HCT116 (cell line): Measurements from ENCODE around the gene SH2D7. TPM values are rescaled to one million over a fixed set of nuclear protein-coding genes. Genes with fewer than 3 reads are reported as not detected.

Source experiments
- ATAC-seq: fragments of 200-7000 bp; cut with Tn5 transposase; 2 replicates; pipeline ENCODE4 v1.9.1; 2020; ENCODE audit warnings: mild to moderate bottlenecking, moderate library complexity
- BruUV-seq: library from RNA; stranded (reverse); fragments of 400-500 nt; replicated peaks from 2 replicates; lab custom pipeline; 2021; lab: Mats Ljungman, UMichigan
- CTCF ChIA-PET: fragments of 300-600 bp; sonication (Branson Sonifier 250); formaldehyde crosslinking; loops from one replicate; lab custom pipeline; 2021; ENCODE audit warnings: antibody characterized with exemption; lab: Charles Lee
- POLR2A ChIA-PET: fragments of 300-600, 350-600 bp; sonication (Branson Sonifier 250); formaldehyde crosslinking; loops from one replicate; lab custom pipeline; 2021; ENCODE audit warnings: antibody characterized with exemption; lab: Charles Lee
- RAD21 ChIA-PET, 2 experiments: fragments of 300-600 bp; sonication (Branson Sonifier 250); formaldehyde crosslinking; loops; one replicate each; lab custom pipeline; 2023; ENCODE audit warnings: low total read pairs in 2 of 2; ENCODE audit not compliant: uncharacterized antibody in 2 of 2, unreplicated experiment in 2 of 2, low non-redundant PET in 1 of 2; lab: Charles Lee
- DNase-seq: peaks from one replicate; pipeline ENCODE4 v3.0.0-alpha.2; 2010; ENCODE audit warnings: low read depth, low spot score
- H2AFZ ChIP-seq: fragments of 200-600 bp; shearing (Covaris generic), sonication (generic); 2 replicates; pipeline ENCODE4 v1.6.1; 2017; ENCODE audit warnings: low read depth, mixed run types, mixed read lengths, antibody characterized with exemption, low read length; ENCODE audit not compliant: poor library complexity, severe bottlenecking
- H3K27ac ChIP-seq: 2 replicates; pipeline ENCODE4 v1.5.1; 2012; ENCODE audit warnings: low read depth, low read length
- H3K27me3 ChIP-seq: fragments of 200-600 bp; sonication (generic); 2 replicates; pipeline ENCODE4 v1.6.1; 2016; ENCODE audit warnings: mixed run types, low read length, mixed read lengths; ENCODE audit not compliant: insufficient read depth
- H3K36me3 ChIP-seq, 2 experiments: fragments of 200-500 bp in 1 of 2; fragments of 200-600 bp in 1 of 2; sonication (Bioruptor generic) in 1 of 2; sonication (generic) in 1 of 2; 2 replicates each; pipeline versions ENCODE4 v1.5.1 to v1.6.1; 2014 to 2016; ENCODE audit warnings: low read length in 2 of 2, inconsistent platforms in 1 of 2, mixed read lengths in 1 of 2, mixed run types in 1 of 2; ENCODE audit not compliant: insufficient read depth in 2 of 2, control insufficient read depth in 1 of 2
- H3K4me1 ChIP-seq, 2 experiments: fragments of 200-600 bp in 1 of 2; sonication (generic) in 1 of 2; 2 replicates each; pipeline versions ENCODE4 v1.5.1 to v1.6.1; 2012 to 2017; ENCODE audit warnings: low read length in 2 of 2, inconsistent platforms in 1 of 2, mild to moderate bottlenecking in 1 of 2, mixed read lengths in 1 of 2, mixed run types in 1 of 2, moderate library complexity in 1 of 2; ENCODE audit not compliant: insufficient read depth in 2 of 2, control insufficient read depth in 1 of 2
- H3K4me2 ChIP-seq: fragments of 200-600 bp; sonication (generic); 2 replicates; pipeline ENCODE4 v1.6.1; 2017; ENCODE audit warnings: mixed run types, low read length, mixed read lengths
- H3K4me3 ChIP-seq, 2 experiments: fragments of 200-600 bp in 1 of 2; sonication (generic) in 1 of 2; replicated peaks in 1 of 2; 2 replicates each; pipeline ENCODE4 v1.5.1; 2011 to 2016; ENCODE audit warnings: low read length in 2 of 2, control low read depth in 1 of 2, low read depth in 1 of 2, mild to moderate bottlenecking in 1 of 2, mixed read lengths in 1 of 2, mixed run types in 1 of 2
- H3K79me2 ChIP-seq: fragments of 200-600 bp; sonication (generic); 2 replicates; pipeline ENCODE4 v1.6.1; 2017; ENCODE audit warnings: mild to moderate bottlenecking, mixed run types, low read length, moderate library complexity, mixed read lengths; ENCODE audit not compliant: insufficient read depth
- H3K9ac ChIP-seq: fragments of 200-600 bp; sonication (generic); 2 replicates; pipeline ENCODE4 v1.6.1; 2016; ENCODE audit warnings: low read length, mixed read lengths
- H3K9me2 ChIP-seq: fragments of 200-600 bp; sonication (generic), shearing (Covaris generic); 2 replicates; pipeline ENCODE4 v1.6.1; 2017; ENCODE audit warnings: mixed run types, mild to moderate bottlenecking, moderate library complexity; ENCODE audit not compliant: insufficient read depth
- H3K9me3 ChIP-seq, 2 experiments: fragments of 200-500 bp in 1 of 2; fragments of 200-600 bp in 1 of 2; sonication (Bioruptor generic) in 1 of 2; sonication (generic) in 1 of 2; 2 replicates each; pipeline ENCODE4 v1.6.1; 2014 to 2017; ENCODE audit warnings: low read length in 2 of 2, mixed read lengths in 2 of 2, inconsistent platforms in 1 of 2, low read depth in 1 of 2, mild to moderate bottlenecking in 1 of 2, mixed run types in 1 of 2, moderate library complexity in 1 of 2; ENCODE audit not compliant: control insufficient read depth in 1 of 2, insufficient read depth in 1 of 2
- H4K20me1 ChIP-seq: fragments of 200-600 bp; sonication (generic), shearing (Covaris generic); 2 replicates; pipeline ENCODE4 v1.6.1; 2017; ENCODE audit warnings: mixed run types, mild to moderate bottlenecking, moderate library complexity; ENCODE audit not compliant: insufficient read depth
- CTCF ChIP-seq, 3 experiments: fragments of 200-600 bp in 1 of 3; sonication (generic) in 1 of 3; IDR thresholded peaks in 2 of 3; conservative IDR thresholded peaks in 1 of 3; 2 replicates each; pipeline ENCODE4 v1.5.1; 2012 to 2017; ENCODE audit warnings: low read depth in 2 of 3, low read length in 2 of 3, antibody characterized with exemption in 1 of 3, borderline replicate concordance in 1 of 3, control low read depth in 1 of 3, mild to moderate bottlenecking in 1 of 3, mixed read lengths in 1 of 3, mixed run types in 1 of 3, moderate library complexity in 1 of 3; ENCODE audit not compliant: insufficient read depth in 1 of 3
- EGR1 ChIP-seq: IDR thresholded peaks from 2 replicates; pipeline ENCODE4 v1.6.1; 2012; ENCODE audit warnings: low read depth
- ELF1 ChIP-seq: IDR thresholded peaks from 2 replicates; pipeline ENCODE4 v1.6.1; 2012; ENCODE audit warnings: low read depth, borderline replicate concordance
- EZH2phosphoT487 ChIP-seq: fragments of 200-600 bp; IDR thresholded peaks from 2 replicates; pipeline ENCODE4 v1.6.1; 2018; ENCODE audit warnings: antibody characterized with exemption, borderline replicate concordance
- FOSL1 ChIP-seq: IDR thresholded peaks from 2 replicates; pipeline ENCODE4 v1.6.1; 2012; ENCODE audit warnings: low read depth
- JUND ChIP-seq: IDR thresholded peaks from 2 replicates; pipeline ENCODE4 v1.6.1; 2012
- POLR2A ChIP-seq: IDR thresholded peaks from 2 replicates; pipeline ENCODE4 v1.7.0; 2011; ENCODE audit warnings: borderline replicate concordance; ENCODE audit not compliant: insufficient read depth, insufficient read length; ENCODE audit errors: extremely low read depth
- POLR2AphosphoS5 ChIP-seq: IDR thresholded peaks from 2 replicates; pipeline ENCODE4 v1.6.1; 2011; ENCODE audit warnings: mild to moderate bottlenecking, low read depth, low read length, moderate library complexity
- RAD21 ChIP-seq: IDR thresholded peaks from 2 replicates; pipeline ENCODE4 v1.6.1; 2012; ENCODE audit warnings: low read depth, mild to moderate bottlenecking
- REST ChIP-seq: IDR thresholded peaks from 2 replicates; pipeline ENCODE4 v1.6.1; 2012; ENCODE audit warnings: low read depth
- SIN3A ChIP-seq: IDR thresholded peaks from 2 replicates; pipeline ENCODE4 v1.6.1; 2012; ENCODE audit warnings: low read depth
- SP1 ChIP-seq: IDR thresholded peaks from 2 replicates; pipeline ENCODE4 v1.6.1; 2012; ENCODE audit warnings: low read depth
- YY1 ChIP-seq: IDR thresholded peaks from 2 replicates; pipeline ENCODE4 v1.6.1; 2011; ENCODE audit warnings: low read length, low read depth, moderate library complexity, mild to moderate bottlenecking; ENCODE audit not compliant: insufficient replicate concordance; ENCODE audit errors: extremely low read depth
- ZBTB33 ChIP-seq: IDR thresholded peaks from 2 replicates; pipeline ENCODE4 v1.6.1; 2011; ENCODE audit warnings: mild to moderate bottlenecking, low read length, moderate library complexity; ENCODE audit not compliant: insufficient replicate concordance; ENCODE audit errors: extremely low read depth
- ZFX ChIP-seq: fragments of 450-650 bp; IDR thresholded peaks from 2 replicates; pipeline ENCODE4 v1.6.1; 2017
- intact Hi-C: fragments of 100-400 bp; cut with micrococcal nuclease; formaldehyde crosslinking; loops from 2 replicates; pipeline ENCODE4 v1.10.0; 2022
- total RNA-seq: library from RNA; stranded (reverse); gene quantifications from one replicate; pipeline ENCODE4 v1.2.1, GENCODE V29; 2021; ENCODE audit not compliant: unreplicated experiment

SH2D7 gene
- total RNA-seq, 1 experiment from 2014 or later: not detected

- no peak for TF ChIP-seq REST
These were observed 41.9 kb upstream of the SH2D7 start (continued) for GRCh38 chr15:78050441-78050809.

GRCh38 chr15:78050826-78051225, 41.5 kb upstream of the SH2D7 start:
- H3K36me3 ChIP-seq: no peaks in the 10 kb centered on the region
- intact Hi-C loops: no loop called here
- ATAC-seq: no peak
- no peak overlapping the region for H2AFZ ChIP-seq
- peaks cover 7 to 8% of the 10 kb centered on the region in 2 experiments for H3K4me1 ChIP-seq
- no peak overlapping the region for H3K4me3 ChIP-seq
- BruUV-seq: no TSS peak
- no peaks in the 10 kb centered on the region for H3K9me2 ChIP-seq
- no peaks in the 10 kb centered on the region for H3K27me3 ChIP-seq
- H3K4me2 ChIP-seq: no peak overlapping the region
- no peak for DNase-seq
- ChIA-PET RAD21 (no interaction called here), POLR2A (no interaction called here), CTCF (no interaction called here)
- no peaks in the 10 kb centered on the region for H3K9me3 ChIP-seq
- no peaks in the 10 kb centered on the region for H4K20me1 ChIP-seq
- no peak overlapping the region for H3K9ac ChIP-seq
- no peak overlapping the region for H3K27ac ChIP-seq
- no peaks in the 10 kb centered on the region; the same call in 1 of the 2 replicates for H3K79me2 ChIP-seq
- TF ChIP-seq POLR2AphosphoS5 (no peak), CTCF (IDR thresholded peaks at IDR 0.05 in 2 of 3, conservative IDR thresholded peaks at IDR 0.05 in 1 of 3; ENCODE audit: borderline replicate concordance in 1 of 3, insufficient read depth in 1 of 3, low read depth in 2 of 3, low read length in 2 of 3) (no peak), ZBTB33 (no peak), SP1 (no peak), ELF1 (no peak), POLR2A (no peak), FOSL1 (no peak), YY1 (no peak), EGR1 (no peak), REST (no peak), RAD21 (no peak), EZH2phosphoT487 (no peak), ZFX (no peak), JUND (no peak), SIN3A (no peak)
